ENCODE measurements around the gene TEKT1. TPM values are rescaled to one million over a fixed set of nuclear protein-coding genes. Genes with fewer than 3 reads are reported as not detected.

TEKT1 gene
- polyA plus RNA-seq, 1 donor (not counting 4 experiments of a cell fraction or from before 2014, with no cell fraction given) = not detected

- no peak overlapping the region for H3K4me3 ChIP-seq (ENCODE audit: control insufficient read depth in 2 of 3, extremely low read depth in 1 of 3, insufficient read depth in 2 of 3, low read depth in 1 of 3, low read length in 3 of 3)
- DNase-seq (ENCODE audit: low read depth, low spot score) (no peak), FAIRE-seq (no peak)
- no peak overlapping the region for H3K27ac ChIP-seq (ENCODE audit: control insufficient read depth, insufficient read depth, low read length)
- peaks cover 0 to 7% of the 10 kb centered on the region in 2 experiments for H3K36me3 ChIP-seq (ENCODE audit: control insufficient read depth in 2 of 2, extremely low read depth in 1 of 2, insufficient read depth in 2 of 2, low read length in 2 of 2)
- TF ChIP-seq EZH2 (IDR thresholded peaks at IDR 0.05; ENCODE audit: low read length) (no peak), CTCF (optimal IDR thresholded peaks at IDR 0.05 in 1 of 3, IDR thresholded peaks at IDR 0.05 in 1 of 3, conservative IDR thresholded peaks at IDR 0.05 in 1 of 3; ENCODE audit: extremely low read depth in 1 of 3, insufficient read depth in 2 of 3, low read length in 3 of 3) (no peak)
- peaks cover 14% of the 10 kb centered on the region for H3K27me3 ChIP-seq (ENCODE audit: control insufficient read depth, extremely low read depth, insufficient read depth, low read length)
- H4K20me1 ChIP-seq (ENCODE audit: control insufficient read depth, extremely low read depth, insufficient read depth, low read length) = no peaks in the 10 kb centered on the region
- H3K9me1 ChIP-seq (ENCODE audit: control insufficient read depth, extremely low read depth, insufficient read depth, low read length) = no peaks in the 10 kb centered on the region
- H3K4me2 ChIP-seq (ENCODE audit: control insufficient read depth, extremely low read depth, insufficient read depth, low read depth, low read length) = no peak overlapping the region
- H3K4me1 ChIP-seq (ENCODE audit: control insufficient read depth, extremely low read depth, insufficient read depth, low read length) = no peaks in the 10 kb centered on the region
- no peaks in the 10 kb centered on the region for H3K79me2 ChIP-seq (ENCODE audit: control insufficient read depth, insufficient read depth, low read length)
- H2AFZ ChIP-seq (ENCODE audit: control insufficient read depth, low read length) = no peak overlapping the region
- dilution Hi-C loops (cut with MboI; ENCODE audit: extremely low pct_ligation_motif_present, low sequenced_read_pairs) = no loop called here
- H3K9ac ChIP-seq (ENCODE audit: control insufficient read depth, extremely low read depth, insufficient read depth, low read length) = no peak overlapping the region
- peaks cover 9% of the 10 kb centered on the region for H3K9me3 ChIP-seq (ENCODE audit: control insufficient read depth, low read depth, low read length)
Observed at GRCh38 chr17:6772016-6772415, 59.5 kb downstream of the TEKT1 start.

- DNase-seq (ENCODE audit: low read depth, low spot score) = no peak
- Histone ChIP-seq H3K79me2 (ENCODE audit: control insufficient read depth, insufficient read depth, low read length) (no peaks in the 10 kb centered on the region), H3K9ac (ENCODE audit: control insufficient read depth, extremely low read depth, insufficient read depth, low read length) (no peak overlapping the region), H3K4me3 (ENCODE audit: control insufficient read depth in 2 of 3, extremely low read depth in 1 of 3, insufficient read depth in 2 of 3, low read depth in 1 of 3, low read length in 3 of 3) (no peak overlapping the region), H3K4me2 (ENCODE audit: control insufficient read depth, extremely low read depth, insufficient read depth, low read depth, low read length) (no peak overlapping the region), H4K20me1 (ENCODE audit: control insufficient read depth, extremely low read depth, insufficient read depth, low read length) (no peaks in the 10 kb centered on the region), H2AFZ (ENCODE audit: control insufficient read depth, low read length) (no peak overlapping the region), H3K4me1 (ENCODE audit: control insufficient read depth, extremely low read depth, insufficient read depth, low read length) (no peaks in the 10 kb centered on the region), H3K27me3 (ENCODE audit: control insufficient read depth, extremely low read depth, insufficient read depth, low read length) (no peaks in the 10 kb centered on the region), H3K36me3 (ENCODE audit: control insufficient read depth in 2 of 2, extremely low read depth in 1 of 2, insufficient read depth in 2 of 2, low read length in 2 of 2) (peaks cover 0 to 8% of the 10 kb centered on the region in 2 experiments), H3K27ac (ENCODE audit: control insufficient read depth, insufficient read depth, low read length) (no peak overlapping the region), H3K9me1 (ENCODE audit: control insufficient read depth, extremely low read depth, insufficient read depth, low read length) (no peaks in the 10 kb centered on the region), H3K9me3 (ENCODE audit: control insufficient read depth, low read depth, low read length) (peaks cover 9% of the 10 kb centered on the region)
- no peak for TF ChIP-seq CTCF (optimal IDR thresholded peaks at IDR 0.05 in 1 of 3, IDR thresholded peaks at IDR 0.05 in 1 of 3, conservative IDR thresholded peaks at IDR 0.05 in 1 of 3; ENCODE audit: extremely low read depth in 1 of 3, insufficient read depth in 2 of 3, low read length in 3 of 3)
- no peak for TF ChIP-seq EZH2 (IDR thresholded peaks at IDR 0.05; ENCODE audit: low read length)
- FAIRE-seq = no peak
- dilution Hi-C loops (cut with MboI; ENCODE audit: extremely low pct_ligation_motif_present, low sequenced_read_pairs) = no loop called here
Observed at GRCh38 chr17:6768447-6768846, 63.1 kb downstream of the TEKT1 start.

Data from keratinocyte (primary cell).